ENCODE measurements around the gene CD86. TPM values are rescaled to one million over a fixed set of nuclear protein-coding genes. Genes with fewer than 3 reads are reported as not detected.

Gene CD86
- total and polyA plus RNA-seq, 5 donors from 2014 or later, result 0.11 to 1.3 (median 0.81) TPM; not detected in 1

DNA sequence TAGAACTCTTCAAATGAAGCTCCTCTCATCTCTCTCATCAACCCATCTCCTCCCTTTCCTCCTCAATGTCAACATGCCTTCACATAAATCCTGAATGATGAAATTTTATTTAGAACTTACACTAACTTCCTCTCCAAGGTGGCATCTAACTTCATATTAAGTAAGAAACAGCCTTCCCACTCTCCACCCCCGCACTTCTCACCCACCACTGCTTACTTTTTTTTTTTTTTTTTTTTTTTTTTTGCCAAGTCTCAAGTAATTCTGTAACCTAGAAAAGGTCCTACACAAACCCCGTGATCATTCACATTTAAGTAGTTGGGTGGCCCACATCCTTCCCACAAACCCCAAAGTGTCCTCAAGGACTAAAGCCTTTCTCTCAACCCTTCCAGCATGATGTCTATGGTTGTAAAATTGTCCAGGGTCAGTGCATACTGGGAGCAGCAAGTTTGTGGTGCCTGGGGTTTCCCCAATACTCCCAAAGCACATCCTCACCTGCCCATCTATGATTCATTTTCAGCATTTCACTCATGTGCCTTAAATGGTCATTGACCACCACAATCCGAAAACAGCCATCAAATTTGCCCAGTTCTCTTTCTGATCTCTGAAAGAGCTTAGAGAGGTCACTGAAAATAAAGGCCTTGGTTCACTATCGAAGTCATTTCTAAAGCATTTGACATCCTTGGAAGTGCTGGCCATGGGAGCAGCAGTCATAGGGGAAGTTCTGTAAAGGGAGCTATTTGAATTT lies 47.2 kb downstream of the CD86 start:
- Histone ChIP-seq H3K4me3 (ENCODE audit: low read depth, low read length) (no peak overlapping the region), H3K36me3 (ENCODE audit: control insufficient read depth, insufficient read depth, low read length) (no peaks in the 10 kb centered on the region), H3K27ac (ENCODE audit: insufficient read depth, low read length, poor library complexity, severe bottlenecking) (no peak overlapping the region), H3K4me1 (ENCODE audit: control insufficient read depth, insufficient read depth, low read length, poor library complexity, severe bottlenecking) (no peaks in the 10 kb centered on the region), H3K27me3 (ENCODE audit: control insufficient read depth, insufficient read depth, low read length) (no peaks in the 10 kb centered on the region), H3K9me3 (ENCODE audit: control insufficient read depth in 2 of 2, low read length in 2 of 2) (no peaks in the 10 kb centered on the region)
- ATAC-seq (ENCODE audit: low read depth in 2 of 2) (no peak), DNase-seq (no peak)
- Mint-ChIP-seq H3K27me3 (peaks cover 13% of the 10 kb centered on the region), H3K27ac (peak overlapping the region in 1 of 3 donors; percentile 6), H3K4me3 (no peak overlapping the region), H3K36me3 (no peaks in the 10 kb centered on the region), H3K4me1 (peaks cover 0 to 7% (median 3%) of the 10 kb centered on the region in 4 donors), H3K9me3 (no peaks in the 10 kb centered on the region)

DNA sequence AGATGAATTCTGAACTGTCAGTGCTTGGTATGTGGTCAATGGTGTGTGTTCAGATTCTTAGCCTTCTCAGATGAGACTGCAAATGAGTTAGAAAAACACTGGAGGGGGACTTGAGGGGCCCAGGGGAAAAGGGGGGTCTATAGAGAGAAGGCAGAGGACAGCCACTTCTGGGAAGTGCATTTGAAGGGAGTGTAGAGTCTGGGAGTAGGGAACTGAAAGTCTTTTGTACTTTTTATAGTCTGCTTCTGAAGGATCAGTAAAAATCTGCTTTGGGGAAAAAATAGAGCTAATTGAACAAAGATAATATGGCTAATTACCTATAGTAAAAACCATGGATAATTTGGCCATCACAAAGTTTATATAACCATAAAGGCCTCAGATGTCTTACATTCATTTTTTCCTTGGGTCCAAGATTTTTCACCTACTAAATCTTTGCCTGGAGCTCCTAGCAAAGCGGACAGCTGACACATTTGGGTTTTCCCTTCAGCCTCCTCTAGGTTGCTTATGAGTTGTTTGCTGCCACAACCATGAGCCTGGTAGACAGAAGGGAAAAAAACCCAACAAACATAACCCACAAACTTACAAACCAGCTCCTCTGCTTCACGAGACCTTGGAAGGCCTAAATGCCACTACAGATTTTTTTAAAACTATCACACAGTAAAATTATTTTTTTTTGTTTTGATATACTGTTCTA lies 48.8 kb downstream of the CD86 start:
- no peak overlapping the region for H3K4me3 ChIP-seq (ENCODE audit: low read depth, low read length)
- Mint-ChIP-seq H3K4me3 (no peak overlapping the region), H3K27me3 (peaks cover 17% of the 10 kb centered on the region), H3K36me3 (no peaks in the 10 kb centered on the region), H3K27ac (no peak overlapping the region), H3K9me3 (no peaks in the 10 kb centered on the region), H3K4me1 (peaks cover 0 to 7% (median 3%) of the 10 kb centered on the region in 4 donors)
- DNase-seq (no peak), ATAC-seq (ENCODE audit: low read depth in 2 of 2) (no peak)
- H3K9me3 ChIP-seq (ENCODE audit: control insufficient read depth in 2 of 2, low read length in 2 of 2), result no peaks in the 10 kb centered on the region
- no peaks in the 10 kb centered on the region for H3K27me3 ChIP-seq (ENCODE audit: control insufficient read depth, insufficient read depth, low read length)
- H3K27ac ChIP-seq (ENCODE audit: insufficient read depth, low read length, poor library complexity, severe bottlenecking), result no peak overlapping the region
- H3K4me1 ChIP-seq (ENCODE audit: control insufficient read depth, insufficient read depth, low read length, poor library complexity, severe bottlenecking), result no peaks in the 10 kb centered on the region
- H3K36me3 ChIP-seq (ENCODE audit: control insufficient read depth, insufficient read depth, low read length), result no peaks in the 10 kb centered on the region

DNA sequence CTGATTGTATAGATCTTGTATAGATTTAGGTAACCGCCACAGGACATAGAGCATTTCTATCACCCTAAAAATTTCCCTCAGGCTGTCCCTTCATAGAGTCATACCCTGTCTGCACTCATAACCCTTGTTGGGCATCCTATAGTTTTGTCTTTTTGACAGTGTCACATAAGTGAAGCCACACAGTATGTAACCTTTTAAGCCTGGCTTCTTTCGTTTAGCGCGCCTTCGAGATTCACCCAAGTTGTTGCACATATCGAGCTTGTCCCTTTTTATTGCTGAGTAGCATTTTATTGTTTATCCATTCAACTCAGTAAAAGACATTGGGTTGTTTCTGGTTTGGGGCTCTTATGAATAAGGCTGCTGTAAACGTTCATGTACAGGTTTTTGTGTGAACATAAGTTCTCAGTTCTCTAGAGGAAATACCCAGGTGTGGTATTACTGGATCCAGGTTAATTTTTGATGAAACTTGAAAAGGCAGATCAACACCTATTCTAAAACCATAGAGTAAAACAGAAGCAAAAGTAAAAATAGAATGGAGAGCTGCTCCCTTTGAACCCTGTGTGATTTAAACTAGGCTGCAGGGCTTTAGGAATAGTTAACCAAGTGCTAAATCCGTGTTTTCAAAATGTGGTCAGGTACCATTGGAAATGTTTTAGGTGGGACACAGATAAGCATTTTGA lies 49.5 kb downstream of the CD86 start:
- Mint-ChIP-seq H3K9me3 (no peaks in the 10 kb centered on the region), H3K27ac (no peak overlapping the region), H3K4me3 (no peak overlapping the region), H3K27me3 (peaks cover 17% of the 10 kb centered on the region), H3K36me3 (no peaks in the 10 kb centered on the region), H3K4me1 (peaks cover 0 to 7% (median 3%) of the 10 kb centered on the region in 4 donors)
- no peaks in the 10 kb centered on the region for H3K9me3 ChIP-seq (ENCODE audit: control insufficient read depth in 2 of 2, low read length in 2 of 2)
- DNase-seq (no peak), ATAC-seq (ENCODE audit: low read depth in 2 of 2) (no peak)
- H3K27me3 ChIP-seq (ENCODE audit: control insufficient read depth, insufficient read depth, low read length), result no peaks in the 10 kb centered on the region
- H3K27ac ChIP-seq (ENCODE audit: insufficient read depth, low read length, poor library complexity, severe bottlenecking), result no peak overlapping the region
- no peaks in the 10 kb centered on the region for H3K4me1 ChIP-seq (ENCODE audit: control insufficient read depth, insufficient read depth, low read length, poor library complexity, severe bottlenecking)
- no peaks in the 10 kb centered on the region for H3K36me3 ChIP-seq (ENCODE audit: control insufficient read depth, insufficient read depth, low read length)
- H3K4me3 ChIP-seq (ENCODE audit: low read depth, low read length), result no peak overlapping the region

DNA sequence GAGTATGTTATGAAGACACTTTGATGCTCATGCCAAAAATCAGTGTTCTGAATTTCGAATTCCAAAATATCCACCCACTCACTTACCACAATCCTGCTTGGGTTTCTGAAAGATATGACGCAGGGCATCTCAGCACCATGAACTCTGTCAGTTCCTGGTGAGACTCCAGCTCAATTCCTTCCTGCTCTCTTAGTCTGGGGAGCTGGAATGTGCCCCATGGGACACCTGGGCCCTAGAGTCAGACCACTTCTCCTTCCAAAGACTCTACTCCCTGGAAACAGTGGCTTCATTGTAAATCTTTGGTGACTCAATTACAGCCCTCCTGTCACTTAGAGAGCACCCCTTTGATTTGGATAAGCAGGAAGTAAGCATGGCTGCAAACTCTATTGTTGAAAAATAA lies 50.5 kb downstream of the CD86 start:
- Mint-ChIP-seq H3K36me3 (no peaks in the 10 kb centered on the region), H3K9me3 (no peaks in the 10 kb centered on the region), H3K27ac (no peak overlapping the region), H3K27me3 (peaks cover 17% of the 10 kb centered on the region), H3K4me1 (peaks cover 0 to 7% (median 3%) of the 10 kb centered on the region in 4 donors), H3K4me3 (no peak overlapping the region)
- no peak overlapping the region for H3K27ac ChIP-seq (ENCODE audit: insufficient read depth, low read length, poor library complexity, severe bottlenecking)
- H3K9me3 ChIP-seq (ENCODE audit: control insufficient read depth in 2 of 2, low read length in 2 of 2), result no peaks in the 10 kb centered on the region
- ATAC-seq (ENCODE audit: low read depth in 2 of 2) (no peak), DNase-seq (no peak)
- H3K4me1 ChIP-seq (ENCODE audit: control insufficient read depth, insufficient read depth, low read length, poor library complexity, severe bottlenecking), result no peaks in the 10 kb centered on the region
- H3K36me3 ChIP-seq (ENCODE audit: control insufficient read depth, insufficient read depth, low read length), result no peaks in the 10 kb centered on the region
- no peaks in the 10 kb centered on the region for H3K27me3 ChIP-seq (ENCODE audit: control insufficient read depth, insufficient read depth, low read length)
- no peak overlapping the region for H3K4me3 ChIP-seq (ENCODE audit: low read depth, low read length)

DNA sequence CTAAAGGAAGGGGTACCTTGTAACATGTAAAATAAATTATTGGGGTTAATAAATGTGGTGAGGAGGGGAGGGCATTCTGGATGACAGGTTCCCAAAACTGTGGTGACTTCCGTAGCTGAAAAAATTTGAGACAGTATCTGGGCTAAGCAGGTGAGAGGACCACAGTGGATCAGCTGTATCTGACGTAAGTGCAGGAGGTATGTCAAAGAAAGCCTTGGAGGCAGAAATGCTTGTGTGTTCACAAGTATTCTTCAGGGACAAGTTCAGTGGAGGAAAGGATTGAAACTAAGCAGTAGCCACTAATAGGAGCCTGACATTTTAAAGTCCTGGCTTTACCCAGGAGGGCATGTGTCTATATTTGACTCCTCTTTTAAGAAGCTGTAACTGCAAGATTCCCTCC lies 52.0 kb downstream of the CD86 start:
- Mint-ChIP-seq H3K4me1 (peaks cover 0 to 2% (median 0%) of the 10 kb centered on the region in 4 donors), H3K4me3 (no peak overlapping the region)
- no peak for ATAC-seq (ENCODE audit: low read depth in 2 of 2)

DNA sequence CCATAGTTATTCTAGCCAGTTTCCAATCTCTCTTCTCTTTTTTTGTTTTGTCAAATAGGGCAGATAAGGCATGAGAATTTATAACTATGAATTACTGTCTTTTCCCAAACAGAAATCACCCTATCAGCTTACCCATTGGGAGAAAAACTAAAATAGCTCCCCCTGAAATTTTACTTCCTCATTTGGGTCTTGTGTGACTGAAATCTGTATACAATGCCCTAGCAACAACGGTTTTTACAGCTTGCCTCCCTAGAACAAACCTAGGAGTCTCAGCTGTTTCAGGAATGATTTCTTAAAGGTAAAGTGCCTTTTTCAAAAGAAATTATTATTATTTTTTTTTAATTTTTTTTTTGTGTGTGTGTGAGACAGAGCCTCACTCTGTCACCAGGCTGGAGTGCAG lies 56.8 kb downstream of the CD86 start:
- no peak overlapping the region for H3K27ac Mint-ChIP-seq
- ATAC-seq (ENCODE audit: low read depth in 2 of 2) (no peak), DNase-seq (no peak)
- Histone ChIP-seq H3K27ac (ENCODE audit: insufficient read depth, low read length, poor library complexity, severe bottlenecking) (no peak overlapping the region), H3K27me3 (ENCODE audit: control insufficient read depth, insufficient read depth, low read length) (peaks cover 5% of the 10 kb centered on the region), H3K9me3 (ENCODE audit: control insufficient read depth in 2 of 2, low read length in 2 of 2) (no peaks in the 10 kb centered on the region), H3K4me3 (ENCODE audit: low read depth, low read length) (no peak overlapping the region), H3K4me1 (ENCODE audit: control insufficient read depth, insufficient read depth, low read length, poor library complexity, severe bottlenecking) (no peaks in the 10 kb centered on the region), H3K36me3 (ENCODE audit: control insufficient read depth, insufficient read depth, low read length) (no peaks in the 10 kb centered on the region)
- peaks cover 0 to 4% (median 0%) of the 10 kb centered on the region in 7 donors for H3K9me3 Mint-ChIP-seq
- H3K27me3 Mint-ChIP-seq, result peaks cover 23% of the 10 kb centered on the region
- H3K4me3 Mint-ChIP-seq, result no peak overlapping the region
- peaks cover 0 to 2% (median 0%) of the 10 kb centered on the region in 4 donors for H3K4me1 Mint-ChIP-seq
- no peaks in the 10 kb centered on the region for H3K36me3 Mint-ChIP-seq

More for the DNA sequence above, 52.0 kb downstream of the CD86 start:
- Mint-ChIP-seq H3K27ac (no peak overlapping the region), H3K9me3 (no peaks in the 10 kb centered on the region), H3K27me3 (peaks cover 29% of the 10 kb centered on the region), H3K36me3 (no peaks in the 10 kb centered on the region)
- no peaks in the 10 kb centered on the region for H3K4me1 ChIP-seq (ENCODE audit: control insufficient read depth, insufficient read depth, low read length, poor library complexity, severe bottlenecking)
- no peaks in the 10 kb centered on the region for H3K9me3 ChIP-seq (ENCODE audit: control insufficient read depth in 2 of 2, low read length in 2 of 2)
- DNase-seq, result no peak
- H3K27me3 ChIP-seq (ENCODE audit: control insufficient read depth, insufficient read depth, low read length), result peaks cover 3% of the 10 kb centered on the region
- no peaks in the 10 kb centered on the region for H3K36me3 ChIP-seq (ENCODE audit: control insufficient read depth, insufficient read depth, low read length)
- H3K4me3 ChIP-seq (ENCODE audit: low read depth, low read length), result no peak overlapping the region
- H3K27ac ChIP-seq (ENCODE audit: insufficient read depth, low read length, poor library complexity, severe bottlenecking), result no peak overlapping the region

DNA sequence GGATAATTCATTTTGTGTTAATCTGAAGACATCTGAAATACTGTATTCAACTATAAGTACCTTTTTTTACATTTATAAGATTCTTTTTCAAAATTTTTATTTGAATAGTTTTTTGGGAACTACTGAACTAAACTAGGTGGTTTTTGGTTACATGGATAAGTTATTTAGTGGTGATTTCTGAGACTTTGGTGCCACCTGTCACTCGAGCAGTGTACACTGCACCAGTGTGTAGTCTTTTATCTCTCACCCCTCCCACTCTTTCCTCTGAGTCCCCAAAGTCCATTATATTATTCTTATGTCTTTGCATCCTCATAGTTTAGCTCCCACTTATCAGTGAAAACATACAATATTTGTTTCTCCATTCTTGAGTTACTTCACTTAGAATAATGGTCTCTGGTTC lies 57.6 kb downstream of the CD86 start:
- peaks cover 7% of the 10 kb centered on the region for H3K27me3 ChIP-seq (ENCODE audit: control insufficient read depth, insufficient read depth, low read length)
- no peak overlapping the region for H3K27ac Mint-ChIP-seq
- H3K27me3 Mint-ChIP-seq, result peaks cover 20% of the 10 kb centered on the region
- no peaks in the 10 kb centered on the region for H3K4me1 ChIP-seq (ENCODE audit: control insufficient read depth, insufficient read depth, low read length, poor library complexity, severe bottlenecking)
- H3K4me3 Mint-ChIP-seq, result no peak overlapping the region
- DNase-seq (peak in 1 of 3 donors; percentile 22), ATAC-seq (ENCODE audit: low read depth in 2 of 2) (no peak)
- H3K4me1 Mint-ChIP-seq, result peaks cover 0 to 2% (median 0%) of the 10 kb centered on the region in 4 donors
- H3K9me3 ChIP-seq (ENCODE audit: control insufficient read depth in 2 of 2, low read length in 2 of 2), result no peaks in the 10 kb centered on the region
- H3K36me3 ChIP-seq (ENCODE audit: control insufficient read depth, insufficient read depth, low read length), result no peaks in the 10 kb centered on the region
- H3K36me3 Mint-ChIP-seq, result no peaks in the 10 kb centered on the region
- H3K9me3 Mint-ChIP-seq, result peaks cover 0 to 4% (median 0%) of the 10 kb centered on the region in 7 donors
- H3K27ac ChIP-seq (ENCODE audit: insufficient read depth, low read length, poor library complexity, severe bottlenecking), result no peak overlapping the region
- H3K4me3 ChIP-seq (ENCODE audit: low read depth, low read length), result no peak overlapping the region

Measured in CD4-positive, CD25-positive, alpha-beta regulatory T cell (primary cell).